GM20431 (cell line): ENCODE results near the gene RAVER1.

Experiments
- in situ Hi-C: fragments of 300-500 bp; cut with MseI, MboI; formaldehyde crosslinking; loops from one replicate; pipeline ENCODE4 v1.15.0; 2020; ENCODE audit warnings: low sequenced_read_pairs; ENCODE audit not compliant: unreplicated experiment

Gene RAVER1

GRCh38 chr19:10321417-10321797 lies 11.9 kb downstream of the RAVER1 start:
- in situ Hi-C loops: no loop called here

- in situ Hi-C loops: no loop called here
These were observed 12.5 kb downstream of the RAVER1 start for GRCh38 chr19:10320602-10321416.

GRCh38 chr19:10318807-10319682 lies 14.3 kb downstream of the RAVER1 start:
- in situ Hi-C loops: no loop called here

- in situ Hi-C loops: no loop called here
These were observed 15.4 kb downstream of the RAVER1 start for GRCh38 chr19:10317857-10318462.

- in situ Hi-C loops: no loop called here
These were observed 16.1 kb downstream of the RAVER1 start for GRCh38 chr19:10317045-10317856.

- in situ Hi-C loops: no loop called here
These were observed 16.9 kb downstream of the RAVER1 start for GRCh38 chr19:10316229-10317044.

GRCh38 chr19:10315335-10316214 lies 17.8 kb downstream of the RAVER1 start, which contains the start of gene FDX2:
Gene FDX2 (minus strand): TSS chr19:10316015. CDS start chr19:10315996, 19 bp downstream.
- in situ Hi-C loops: no loop called here

GRCh38 chr19:10309423-10309822 lies 23.9 kb downstream of the RAVER1 start, which contains the start of gene ZGLP1:
Gene ZGLP1 (minus strand): TSS chr19:10309815.
- in situ Hi-C loops: no loop called here

- in situ Hi-C loops: no loop called here
These were observed 27.0 kb downstream of the RAVER1 start for GRCh38 chr19:10306327-10306726.

- in situ Hi-C loops: no loop called here
These were observed 28.1 kb downstream of the RAVER1 start for GRCh38 chr19:10305139-10305806.

- in situ Hi-C loops: no loop called here
These were observed 33.5 kb downstream of the RAVER1 start for GRCh38 chr19:10299545-10300458.

GRCh38 chr19:10295847-10296591 lies 37.3 kb downstream of the RAVER1 start:
- in situ Hi-C loops: no loop called here

- in situ Hi-C loops: no loop called here
These were observed 38.0 kb downstream of the RAVER1 start for GRCh38 chr19:10295305-10295846.

GRCh38 chr19:10294368-10294697 lies 39.0 kb downstream of the RAVER1 start:
- in situ Hi-C loops: no loop called here

GRCh38 chr19:10293637-10294367 lies 39.5 kb downstream of the RAVER1 start:
- in situ Hi-C loops: no loop called here
